Natural killer cell (primary cell): ENCODE results near the gene PIK3R5. TPM values are rescaled to one million over a fixed set of nuclear protein-coding genes. Genes with fewer than 3 reads are reported as not detected.

Experiments used
- ATAC-seq, 3 donors: fragments of 150-1000 bp in 2 of 3; fragments of 200-7000 bp in 1 of 3; cut with Tn5 transposase; 1 replicate in 1 of 3; 2 replicates in 2 of 3; pipeline ENCODE4 v1.10.0; 2021; ENCODE audit warnings: mild to moderate bottlenecking in 2 of 3, moderate library complexity in 2 of 3
- DNase-seq, 2 donors: peaks; one replicate each; pipeline versions ENCODE4 v3.0.0 to v3.0.0-alpha.2; 2013 to 2021; ENCODE audit warnings: mixed read lengths in 1 of 2
- H3K27ac ChIP-seq: one replicate; pipeline ENCODE4 v1.5.1; 2013; ENCODE audit warnings: mild to moderate bottlenecking, low read length
- H3K27me3 ChIP-seq: one replicate; pipeline ENCODE4 v1.6.1; 2013; ENCODE audit warnings: low read length; ENCODE audit not compliant: control insufficient read depth, insufficient read depth
- H3K36me3 ChIP-seq: one replicate; pipeline ENCODE4 v1.6.1; 2013; ENCODE audit warnings: low read length; ENCODE audit not compliant: control insufficient read depth, insufficient read depth
- H3K4me1 ChIP-seq: one replicate; pipeline ENCODE4 v1.6.1; 2013; ENCODE audit warnings: low read length; ENCODE audit not compliant: control insufficient read depth, insufficient read depth
- H3K4me3 ChIP-seq: one replicate; pipeline ENCODE4 v1.5.1; 2013; ENCODE audit warnings: low read length
- H3K9me3 ChIP-seq: one replicate; pipeline ENCODE4 v1.6.1; 2013; ENCODE audit warnings: low read length; ENCODE audit not compliant: control insufficient read depth, insufficient read depth
- H3K27ac Mint-ChIP-seq, 2 donors: one replicate each; pipeline ENCODE4 v1.8.0; 2022; ENCODE audit warnings: mild to moderate bottlenecking in 2 of 2, mixed read lengths in 2 of 2, moderate library complexity in 1 of 2
- H3K27me3 Mint-ChIP-seq, 2 donors: one replicate each; pipeline ENCODE4 v1.8.0; 2022; ENCODE audit warnings: low read depth in 2 of 2, mixed read lengths in 2 of 2
- H3K36me3 Mint-ChIP-seq: one replicate; pipeline ENCODE4 v1.8.0; 2022; ENCODE audit warnings: mixed read lengths
- H3K4me1 Mint-ChIP-seq, 2 donors: one replicate each; pipeline ENCODE4 v1.8.0; 2022; ENCODE audit warnings: mixed read lengths in 2 of 2
- H3K4me3 Mint-ChIP-seq: one replicate; pipeline ENCODE4 v1.8.0; 2022; ENCODE audit warnings: mild to moderate bottlenecking, moderate library complexity, mixed read lengths
- H3K9me3 Mint-ChIP-seq, 2 donors: one replicate each; pipeline ENCODE4 v1.8.0; 2022; ENCODE audit warnings: mixed read lengths in 2 of 2
- WGBS: methylation state at CpG from one replicate; pipeline ENCODE4 v1.1.7; 2013; ENCODE audit warnings: missing lambda C conversion rate; ENCODE audit not compliant: insufficient coverage; 5-methylcytosine and 5-hydroxymethylcytosine counted together
- intact Hi-C: fragments of 100-400 bp; cut with micrococcal nuclease; formaldehyde crosslinking; loops from one replicate; pipeline ENCODE4 v1.14.2; 2022
- total RNA-seq, 4 donors: library from RNA; stranded (reverse); fragments of 120-200 nt in 1 of 4; gene quantifications; one replicate each; pipeline versions ENCODE4 v1.2.3 to v1.2.4, GENCODE V29; 2013 to 2022
- TF ChIP-seq, protein P1 (sequence below): fragments of 200-600 bp; IDR thresholded peaks from one replicate; pipeline ENCODE4 v1.8.0; 2022; ENCODE audit warnings: antibody characterized with exemption

The PIK3R5 gene
- total RNA-seq, 3 donors from 2014 or later (not counting 1 experiment from before 2014, with no cell fraction given), result 254 to 364 (median 348) TPM

- H3K4me1 ChIP-seq, result peaks cover 76% of the 10 kb centered on the region
- H3K9me3 ChIP-seq, result no peaks in the 10 kb centered on the region
- peaks cover 7% of the 10 kb centered on the region for H3K36me3 Mint-ChIP-seq
- DNase-seq (peak; percentile 79 to 95), ATAC-seq (peak; percentile 77 to 95 (median 87))
- H3K4me3 ChIP-seq, result no peak overlapping the region
- intact Hi-C loops, result loop anchor here (1.0 to 10.0 kb wide), 2 partner anchors 19 to 800 kb away; partner anchors contain the start of gene PER1
- WGBS, result 7% methylated on average over 10 of the region's 10 CpGs
- H3K27ac ChIP-seq, result peak overlapping the region; percentile 81
- peaks cover 0 to 2% of the 10 kb centered on the region in 2 donors for H3K9me3 Mint-ChIP-seq
- peaks cover 96 to 98% of the 10 kb centered on the region in 2 donors for H3K4me1 Mint-ChIP-seq
- TF ChIP-seq, protein P1, sequence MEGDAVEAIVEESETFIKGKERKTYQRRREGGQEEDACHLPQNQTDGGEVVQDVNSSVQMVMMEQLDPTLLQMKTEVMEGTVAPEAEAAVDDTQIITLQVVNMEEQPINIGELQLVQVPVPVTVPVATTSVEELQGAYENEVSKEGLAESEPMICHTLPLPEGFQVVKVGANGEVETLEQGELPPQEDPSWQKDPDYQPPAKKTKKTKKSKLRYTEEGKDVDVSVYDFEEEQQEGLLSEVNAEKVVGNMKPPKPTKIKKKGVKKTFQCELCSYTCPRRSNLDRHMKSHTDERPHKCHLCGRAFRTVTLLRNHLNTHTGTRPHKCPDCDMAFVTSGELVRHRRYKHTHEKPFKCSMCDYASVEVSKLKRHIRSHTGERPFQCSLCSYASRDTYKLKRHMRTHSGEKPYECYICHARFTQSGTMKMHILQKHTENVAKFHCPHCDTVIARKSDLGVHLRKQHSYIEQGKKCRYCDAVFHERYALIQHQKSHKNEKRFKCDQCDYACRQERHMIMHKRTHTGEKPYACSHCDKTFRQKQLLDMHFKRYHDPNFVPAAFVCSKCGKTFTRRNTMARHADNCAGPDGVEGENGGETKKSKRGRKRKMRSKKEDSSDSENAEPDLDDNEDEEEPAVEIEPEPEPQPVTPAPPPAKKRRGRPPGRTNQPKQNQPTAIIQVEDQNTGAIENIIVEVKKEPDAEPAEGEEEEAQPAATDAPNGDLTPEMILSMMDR, result no peak
- H3K4me3 Mint-ChIP-seq, result peak overlapping the region; percentile 93
- peak overlapping the region in 1 of 2 donors; percentile 89 for H3K27ac Mint-ChIP-seq
- no peaks in the 10 kb centered on the region for H3K27me3 Mint-ChIP-seq
- peaks cover 19% of the 10 kb centered on the region for H3K36me3 ChIP-seq
- no peaks in the 10 kb centered on the region for H3K27me3 ChIP-seq
Measured at GRCh38 chr17:8954339-8954738, 11.2 kb downstream of the PIK3R5 start.

- Histone ChIP-seq H3K27me3 (no peaks in the 10 kb centered on the region), H3K9me3 (no peaks in the 10 kb centered on the region), H3K36me3 (peaks cover 15% of the 10 kb centered on the region), H3K4me3 (no peak overlapping the region), H3K4me1 (peaks cover 75% of the 10 kb centered on the region), H3K27ac (peak overlapping the region; percentile 81)
- intact Hi-C loops, result loop anchor here (10.0 kb wide), 1 partner anchor 799 kb away; the partner anchor contains the start of gene PER1
- H3K4me3 Mint-ChIP-seq, result peak overlapping the region; percentile 93
- peaks cover 96 to 98% of the 10 kb centered on the region in 2 donors for H3K4me1 Mint-ChIP-seq
- ATAC-seq, result peak; percentile 42 to 56 (median 43)
- peak in 1 of 2 donors; percentile 68 for DNase-seq
- WGBS, result 49% methylated on average over 2 of the region's 2 CpGs
- peak overlapping the region in 1 of 2 donors; percentile 89 for H3K27ac Mint-ChIP-seq
- TF ChIP-seq, protein P1, result no peak
- peaks cover 7% of the 10 kb centered on the region for H3K36me3 Mint-ChIP-seq
- peaks cover 0 to 2% of the 10 kb centered on the region in 2 donors for H3K9me3 Mint-ChIP-seq
- H3K27me3 Mint-ChIP-seq, result no peaks in the 10 kb centered on the region
Measured at GRCh38 chr17:8953156-8953885, 12.2 kb downstream of the PIK3R5 start.

DNA sequence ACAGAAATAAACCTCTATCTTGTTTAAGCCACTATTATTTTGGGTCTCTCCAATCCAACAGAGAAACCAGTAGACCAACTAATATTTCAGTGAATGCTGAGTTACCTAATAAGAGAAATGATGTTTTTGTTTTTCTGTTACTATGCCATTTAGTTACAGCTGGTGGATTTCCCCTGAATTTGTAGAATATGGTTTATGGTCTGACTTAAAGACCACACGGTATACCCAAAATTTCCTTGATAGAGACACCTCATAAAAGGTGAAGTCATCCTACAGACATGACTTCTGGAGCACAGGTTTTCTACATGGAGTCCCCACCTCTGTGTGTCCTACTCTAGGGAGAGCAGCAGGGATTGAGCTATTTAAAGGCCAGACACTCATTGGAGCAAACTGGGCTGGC lies 13.3 kb downstream of the PIK3R5 start:
- peak overlapping the region in 1 of 2 donors; percentile 89 for H3K27ac Mint-ChIP-seq
- peak in 2 of 3 donors; percentile 27 to 31 for ATAC-seq
- Histone ChIP-seq H3K27me3 (no peaks in the 10 kb centered on the region), H3K27ac (peak overlapping the region; percentile 81), H3K9me3 (no peaks in the 10 kb centered on the region), H3K4me3 (no peak overlapping the region), H3K36me3 (peaks cover 8% of the 10 kb centered on the region), H3K4me1 (peaks cover 74% of the 10 kb centered on the region)
- peak in 1 of 2 donors; percentile 62 for DNase-seq
- peaks cover 0 to 2% of the 10 kb centered on the region in 2 donors for H3K9me3 Mint-ChIP-seq
- H3K4me3 Mint-ChIP-seq, result peak overlapping the region; percentile 88
- peaks cover 94 to 96% of the 10 kb centered on the region in 2 donors for H3K4me1 Mint-ChIP-seq
- TF ChIP-seq, protein P1, result no peak
- intact Hi-C loops, result loop anchor here (10.0 kb wide), 1 partner anchor 797 kb away; the partner anchor contains the start of gene PER1
- H3K36me3 Mint-ChIP-seq, result peaks cover under 1% of the 10 kb centered on the region
- H3K27me3 Mint-ChIP-seq, result no peaks in the 10 kb centered on the region
- WGBS, result 33% methylated on average over 1 of the region's 1 CpG
